HepG2 (cell line): ENCODE results near the gene TBCCD1. TPM values are rescaled to one million over a fixed set of nuclear protein-coding genes. Genes with fewer than 3 reads are reported as not detected.

Source experiments
- ATM ChIP-seq: fragments of 450-650 bp; IDR thresholded peaks from 2 replicates; pipeline ENCODE4 v1.7.1; 2017; ENCODE audit warnings: mild to moderate bottlenecking, borderline replicate concordance
- BORCS8-MEF2B ChIP-seq: sonication (generic); formaldehyde crosslinking; IDR thresholded peaks from 2 replicates; pipeline ENCODE4 v1.8.0; 2022; ENCODE audit warnings: mild to moderate bottlenecking, missing genetic modification reagents
- GPN1 ChIP-seq: sonication (generic); formaldehyde crosslinking; IDR thresholded peaks from 2 replicates; pipeline ENCODE4 v1.5.1; 2020; ENCODE audit warnings: missing genetic modification reagents, borderline replicate concordance
- ISX ChIP-seq: sonication (generic); formaldehyde crosslinking; conservative IDR thresholded peaks from 2 replicates; pipeline ENCODE4 v1.5.0; 2020; ENCODE audit warnings: missing genetic modification reagents
- KDM3A ChIP-seq: IDR thresholded peaks from 2 replicates; pipeline ENCODE4 v1.6.1; 2018; ENCODE audit warnings: low read depth, missing compliant biosample characterization
- LCORL ChIP-seq, 2 experiments: fragments of 450-650 bp in 1 of 2; sonication (generic) in 1 of 2; formaldehyde crosslinking in 1 of 2; IDR thresholded peaks; 2 replicates each; pipeline versions ENCODE4 v1.5.0 to v1.6.1; 2017 to 2020; ENCODE audit warnings: antibody characterized with exemption in 1 of 2, missing genetic modification reagents in 1 of 2
- MEF2D ChIP-seq: sonication (generic); formaldehyde crosslinking; IDR thresholded peaks from 2 replicates; pipeline ENCODE4 v1.5.1; 2020; ENCODE audit warnings: mild to moderate bottlenecking, missing genetic modification reagents
- PHB2 ChIP-seq: fragments of 450-650 bp; IDR thresholded peaks from 2 replicates; pipeline ENCODE4 v1.6.1; 2018; ENCODE audit not compliant: partially characterized antibody
- YEATS4 ChIP-seq: sonication (generic); formaldehyde crosslinking; IDR thresholded peaks from 2 replicates; pipeline ENCODE4 v1.4.0; 2020; ENCODE audit warnings: missing genetic modification reagents, borderline replicate concordance
- ZNF30 ChIP-seq: sonication (generic); formaldehyde crosslinking; IDR thresholded peaks from 2 replicates; pipeline ENCODE4 v1.5.0; 2020; ENCODE audit warnings: mild to moderate bottlenecking, missing genetic modification reagents
- ZNF720 ChIP-seq: sonication (generic); formaldehyde crosslinking; IDR thresholded peaks from 2 replicates; pipeline ENCODE4 v1.4.0; 2020; ENCODE audit warnings: missing genetic modification reagents
- ZNF883 ChIP-seq: sonication (generic); formaldehyde crosslinking; IDR thresholded peaks from 2 replicates; pipeline ENCODE4 v1.5.1; 2020; ENCODE audit warnings: mild to moderate bottlenecking, missing genetic modification reagents; ENCODE audit errors: not compliant biosample characterization
- ZSCAN9 ChIP-seq: IDR thresholded peaks from 2 replicates; pipeline ENCODE4 v1.6.1; 2016; ENCODE audit warnings: borderline replicate concordance
- polyA plus RNA-seq, 8 experiments: library from polyadenylated mRNA; depleted of rRNA in 3 of 8; stranded (reverse) in 7 of 8; unstranded in 1 of 8; fragments of >200 nt; fragmentation: Illumina TruSeq in 4 of 8; extraction: Trizol in 4 of 8; gene quantifications; 2 replicates each; pipeline versions ENCODE4 v1.2.1 to v1.2.3, GENCODE V29; 2011 to 2016; ENCODE audit warnings: low read depth in 4 of 8, missing spikeins in 1 of 8, mixed read lengths in 1 of 8; ENCODE audit not compliant: insufficient read depth in 1 of 8
- total RNA-seq, 5 experiments: library from RNA; depleted of rRNA; stranded (reverse); fragments of >200 nt; fragmentation: Illumina TruSeq; extraction: Trizol; gene quantifications; 2 replicates each; pipeline ENCODE4 v1.2.3, GENCODE V29; 2016; ENCODE audit warnings: low read depth in 1 of 5
- TF ChIP-seq, protein P1 (sequence below): sonication (generic); formaldehyde crosslinking; IDR thresholded peaks from 2 replicates; pipeline ENCODE4 v1.4.0; 2020; ENCODE audit warnings: missing genetic modification reagents
- TF ChIP-seq, protein P2 (sequence below): sonication (generic); formaldehyde crosslinking; IDR thresholded peaks from 2 replicates; pipeline ENCODE4 v1.8.0; 2022; ENCODE audit warnings: low read depth, missing genetic modification reagents
- TF ChIP-seq, protein P3 (sequence below): sonication (generic); formaldehyde crosslinking; IDR thresholded peaks from 2 replicates; pipeline ENCODE4 v1.4.0; 2020; ENCODE audit warnings: mild to moderate bottlenecking, missing genetic modification reagents
- TF ChIP-seq, protein P4 (sequence below): sonication (generic); formaldehyde crosslinking; IDR thresholded peaks from 2 replicates; pipeline ENCODE4 v1.8.0; 2022; ENCODE audit warnings: mild to moderate bottlenecking, missing genetic modification reagents; ENCODE audit not compliant: insufficient replicate concordance
- TF ChIP-seq, protein P5 (sequence below): sonication (generic); formaldehyde crosslinking; IDR thresholded peaks from 2 replicates; pipeline ENCODE4 v1.5.0; 2020; ENCODE audit warnings: mild to moderate bottlenecking, missing genetic modification reagents

The TBCCD1 gene
- total and polyA plus RNA-seq, 2 of the 13 experiments (the other 11 are each of a cell fraction or from before 2014, with no cell fraction given): 13.6 to 16.2 TPM

DNA sequence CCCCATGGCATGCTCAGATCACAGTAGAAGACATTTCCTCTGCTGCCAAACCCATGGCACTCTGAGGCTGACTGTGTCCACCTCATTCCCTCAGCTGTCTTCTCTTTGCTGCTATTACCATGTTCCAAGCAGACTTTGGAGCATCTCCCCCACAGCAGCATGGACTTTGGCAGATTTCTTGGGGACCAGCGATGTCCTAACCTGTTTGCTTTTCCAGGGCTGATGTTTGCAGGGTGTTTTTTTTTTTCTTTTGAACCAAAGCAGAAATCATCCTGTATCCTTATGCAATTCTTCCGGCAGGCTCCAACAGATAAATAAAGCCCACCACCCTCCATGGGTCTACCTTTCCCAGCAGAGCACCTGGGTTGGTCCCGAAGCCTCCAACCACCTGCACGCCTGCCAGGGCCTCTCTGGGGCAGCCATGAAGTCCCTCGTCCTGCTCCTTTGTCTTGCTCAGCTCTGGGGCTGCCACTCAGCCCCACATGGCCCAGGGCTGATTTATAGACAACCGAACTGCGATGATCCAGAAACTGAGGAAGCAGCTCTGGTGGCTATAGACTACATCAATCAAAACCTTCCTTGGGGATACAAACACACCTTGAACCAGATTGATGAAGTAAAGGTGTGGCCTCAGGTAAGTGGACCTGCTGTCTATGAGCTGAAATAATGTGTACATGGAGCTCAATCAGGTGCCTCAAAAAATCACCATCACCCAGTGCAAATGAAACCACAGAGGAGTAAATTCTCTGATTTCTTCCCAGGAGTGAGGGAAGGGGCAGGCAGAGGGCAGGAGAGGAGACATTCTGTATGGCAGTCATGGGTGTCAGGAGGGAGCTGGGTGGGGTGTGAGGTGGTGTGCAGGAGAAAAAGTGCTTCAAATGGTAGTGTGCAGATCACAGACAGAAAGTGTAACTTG, 45.8 kb upstream of the TBCCD1 start, which contains the start of gene AHSG (continued):
- TF ChIP-seq PHB2 (no peak), GPN1 (0 out of 2 replicates have a peak, but pooled peaks have one; percentile 24), ZNF883 (CRISPR knock-in tag) (peak; percentile 10), ATM (peak; percentile 60; the same call in 1 of the 2 replicates), ISX (CRISPR knock-in tag) (0 out of 2 replicates have a peak, but pooled peaks have one; percentile 17), BORCS8-MEF2B (CRISPR knock-in tag) (peak; percentile 89; the same call in 1 of the 2 replicates), YEATS4 (CRISPR knock-in tag) (peak; percentile 81), MEF2D (peak; percentile 92), ZSCAN9 (CRISPR knock-in tag) (peak; percentile 89), LCORL (IDR thresholded peaks at IDR 0.05) (peak; percentile 83), LCORL (CRISPR knock-in tag; IDR thresholded peaks at IDR 0.05) (peak; percentile 68; the same call in 1 of the 2 replicates), KDM3A (CRISPR knock-in tag) (peak; percentile 91), ZNF30 (CRISPR knock-in tag) (no peak), ZNF720 (CRISPR knock-in tag) (no peak)
- TF ChIP-seq, protein P1, sequence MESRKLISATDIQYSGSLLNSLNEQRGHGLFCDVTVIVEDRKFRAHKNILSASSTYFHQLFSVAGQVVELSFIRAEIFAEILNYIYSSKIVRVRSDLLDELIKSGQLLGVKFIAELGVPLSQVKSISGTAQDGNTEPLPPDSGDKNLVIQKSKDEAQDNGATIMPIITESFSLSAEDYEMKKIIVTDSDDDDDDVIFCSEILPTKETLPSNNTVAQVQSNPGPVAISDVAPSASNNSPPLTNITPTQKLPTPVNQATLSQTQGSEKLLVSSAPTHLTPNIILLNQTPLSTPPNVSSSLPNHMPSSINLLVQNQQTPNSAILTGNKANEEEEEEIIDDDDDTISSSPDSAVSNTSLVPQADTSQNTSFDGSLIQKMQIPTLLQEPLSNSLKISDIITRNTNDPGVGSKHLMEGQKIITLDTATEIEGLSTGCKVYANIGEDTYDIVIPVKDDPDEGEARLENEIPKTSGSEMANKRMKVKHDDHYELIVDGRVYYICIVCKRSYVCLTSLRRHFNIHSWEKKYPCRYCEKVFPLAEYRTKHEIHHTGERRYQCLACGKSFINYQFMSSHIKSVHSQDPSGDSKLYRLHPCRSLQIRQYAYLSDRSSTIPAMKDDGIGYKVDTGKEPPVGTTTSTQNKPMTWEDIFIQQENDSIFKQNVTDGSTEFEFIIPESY (CRISPR knock-in tag): peak; percentile 59; the same call in 1 of the 2 replicates
- TF ChIP-seq, protein P2, sequence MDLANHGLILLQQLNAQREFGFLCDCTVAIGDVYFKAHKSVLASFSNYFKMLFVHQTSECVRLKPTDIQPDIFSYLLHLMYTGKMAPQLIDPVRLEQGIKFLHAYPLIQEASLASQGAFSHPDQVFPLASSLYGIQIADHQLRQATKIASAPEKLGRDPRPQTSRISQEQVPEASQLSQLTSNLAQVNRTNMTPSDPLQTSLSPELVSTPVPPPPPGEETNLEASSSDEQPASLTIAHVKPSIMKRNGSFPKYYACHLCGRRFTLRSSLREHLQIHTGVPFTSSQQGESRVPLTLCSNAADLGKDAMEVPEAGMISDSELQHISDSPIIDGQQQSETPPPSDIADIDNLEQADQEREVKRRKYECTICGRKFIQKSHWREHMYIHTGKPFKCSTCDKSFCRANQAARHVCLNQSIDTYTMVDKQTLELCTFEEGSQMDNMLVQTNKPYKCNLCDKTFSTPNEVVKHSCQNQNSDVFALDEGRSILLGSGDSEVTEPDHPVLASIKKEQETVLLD (CRISPR knock-in tag): peak; percentile 74; the same call in 1 of the 2 replicates
- TF ChIP-seq, protein P3, sequence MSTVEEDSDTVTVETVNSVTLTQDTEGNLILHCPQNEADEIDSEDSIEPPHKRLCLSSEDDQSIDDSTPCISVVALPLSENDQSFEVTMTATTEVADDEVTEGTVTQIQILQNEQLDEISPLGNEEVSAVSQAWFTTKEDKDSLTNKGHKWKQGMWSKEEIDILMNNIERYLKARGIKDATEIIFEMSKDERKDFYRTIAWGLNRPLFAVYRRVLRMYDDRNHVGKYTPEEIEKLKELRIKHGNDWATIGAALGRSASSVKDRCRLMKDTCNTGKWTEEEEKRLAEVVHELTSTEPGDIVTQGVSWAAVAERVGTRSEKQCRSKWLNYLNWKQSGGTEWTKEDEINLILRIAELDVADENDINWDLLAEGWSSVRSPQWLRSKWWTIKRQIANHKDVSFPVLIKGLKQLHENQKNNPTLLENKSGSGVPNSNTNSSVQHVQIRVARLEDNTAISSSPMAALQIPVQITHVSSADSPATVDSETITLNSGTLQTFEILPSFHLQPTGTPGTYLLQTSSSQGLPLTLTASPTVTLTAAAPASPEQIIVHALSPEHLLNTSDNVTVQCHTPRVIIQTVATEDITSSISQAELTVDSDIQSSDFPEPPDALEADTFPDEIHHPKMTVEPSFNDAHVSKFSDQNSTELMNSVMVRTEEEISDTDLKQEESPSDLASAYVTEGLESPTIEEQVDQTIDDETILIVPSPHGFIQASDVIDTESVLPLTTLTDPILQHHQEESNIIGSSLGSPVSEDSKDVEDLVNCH (CRISPR knock-in tag): no peak
- TF ChIP-seq, protein P4, sequence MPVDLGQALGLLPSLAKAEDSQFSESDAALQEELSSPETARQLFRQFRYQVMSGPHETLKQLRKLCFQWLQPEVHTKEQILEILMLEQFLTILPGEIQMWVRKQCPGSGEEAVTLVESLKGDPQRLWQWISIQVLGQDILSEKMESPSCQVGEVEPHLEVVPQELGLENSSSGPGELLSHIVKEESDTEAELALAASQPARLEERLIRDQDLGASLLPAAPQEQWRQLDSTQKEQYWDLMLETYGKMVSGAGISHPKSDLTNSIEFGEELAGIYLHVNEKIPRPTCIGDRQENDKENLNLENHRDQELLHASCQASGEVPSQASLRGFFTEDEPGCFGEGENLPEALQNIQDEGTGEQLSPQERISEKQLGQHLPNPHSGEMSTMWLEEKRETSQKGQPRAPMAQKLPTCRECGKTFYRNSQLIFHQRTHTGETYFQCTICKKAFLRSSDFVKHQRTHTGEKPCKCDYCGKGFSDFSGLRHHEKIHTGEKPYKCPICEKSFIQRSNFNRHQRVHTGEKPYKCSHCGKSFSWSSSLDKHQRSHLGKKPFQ: peak; percentile 65
- TF ChIP-seq, protein P5, sequence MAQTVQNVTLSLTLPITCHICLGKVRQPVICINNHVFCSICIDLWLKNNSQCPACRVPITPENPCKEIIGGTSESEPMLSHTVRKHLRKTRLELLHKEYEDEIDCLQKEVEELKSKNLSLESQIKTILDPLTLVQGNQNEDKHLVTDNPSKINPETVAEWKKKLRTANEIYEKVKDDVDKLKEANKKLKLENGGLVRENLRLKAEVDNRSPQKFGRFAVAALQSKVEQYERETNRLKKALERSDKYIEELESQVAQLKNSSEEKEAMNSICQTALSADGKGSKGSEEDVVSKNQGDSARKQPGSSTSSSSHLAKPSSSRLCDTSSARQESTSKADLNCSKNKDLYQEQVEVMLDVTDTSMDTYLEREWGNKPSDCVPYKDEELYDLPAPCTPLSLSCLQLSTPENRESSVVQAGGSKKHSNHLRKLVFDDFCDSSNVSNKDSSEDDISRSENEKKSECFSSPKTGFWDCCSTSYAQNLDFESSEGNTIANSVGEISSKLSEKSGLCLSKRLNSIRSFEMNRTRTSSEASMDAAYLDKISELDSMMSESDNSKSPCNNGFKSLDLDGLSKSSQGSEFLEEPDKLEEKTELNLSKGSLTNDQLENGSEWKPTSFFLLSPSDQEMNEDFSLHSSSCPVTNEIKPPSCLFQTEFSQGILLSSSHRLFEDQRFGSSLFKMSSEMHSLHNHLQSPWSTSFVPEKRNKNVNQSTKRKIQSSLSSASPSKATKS: peak; percentile 73; the same call in 1 of the 2 replicates
